GM12878 (cell line): ENCODE data around the gene RSAD2. TPM values are rescaled to one million over a fixed set of nuclear protein-coding genes. Genes with fewer than 3 reads are reported as not detected.

Experiments used
- ATAC-seq: fragments of 200-7000 bp; cut with Tn5 transposase; 3 replicates; pipeline ENCODE4 v1.9.1; 2020; ENCODE audit warnings: mild to moderate bottlenecking, moderate library complexity
- BruUV-seq: library from RNA; stranded (reverse); fragments of 400-500 nt; replicated peaks from 2 replicates; lab custom pipeline; 2021; lab: Mats Ljungman, UMichigan
- CTCF ChIA-PET: fragments of 300-600 bp; sonication (Branson Sonifier 250); formaldehyde crosslinking; extraction: SDS; loops from one replicate; lab custom pipeline; 2021; ENCODE audit warnings: inconsistent platforms; lab: Yijun Ruan, JAX
- POLR2A ChIA-PET: fragments of 350-600 bp; formaldehyde crosslinking; extraction: SDS; loops from one replicate; lab custom pipeline; 2021; ENCODE audit warnings: inconsistent platforms; lab: Charles Lee
- RAD21 ChIA-PET: fragments of 300-600 bp; sonication (Branson Sonifier 250); formaldehyde crosslinking; loops from one replicate; lab custom pipeline; 2023; ENCODE audit warnings: antibody characterized with exemption; ENCODE audit not compliant: unreplicated experiment; lab: Charles Lee
- SMC1A ChIA-PET: fragments of 300-600 bp; sonication (Branson Sonifier 250); formaldehyde crosslinking; loops from one replicate; lab custom pipeline; 2023; ENCODE audit not compliant: unreplicated experiment, uncharacterized antibody; lab: Charles Lee
- DNase-seq: peaks from one replicate; pipeline ENCODE4 v3.0.0-alpha.2; 2011; ENCODE audit warnings: low read depth, low spot score
- FAIRE-seq: peaks from 3 replicates; lab custom pipeline; 2011; peaks lifted over from hg19 to GRCh38; lab: Jason Lieb, UNC
- H2AFZ ChIP-seq: 2 replicates; pipeline ENCODE4 v1.6.0; 2011; ENCODE audit warnings: low read depth, low read length, control low read depth; ENCODE audit not compliant: control insufficient read depth
- H3K27ac ChIP-seq: 2 replicates; pipeline ENCODE4 v1.5.1; 2011; ENCODE audit warnings: control low read depth; ENCODE audit not compliant: control insufficient read depth, insufficient read depth
- H3K27me3 ChIP-seq, 2 experiments: replicated peaks in 1 of 2; 2 replicates each; pipeline versions ENCODE4 v1.6.0 to v1.6.1; 2011; ENCODE audit warnings: low read length in 1 of 2; ENCODE audit not compliant: control insufficient read depth in 2 of 2, insufficient read depth in 2 of 2
- H3K36me3 ChIP-seq, 2 experiments: 2 replicates each; pipeline ENCODE4 v1.5.1; 2011; ENCODE audit warnings: low read length in 1 of 2; ENCODE audit not compliant: control insufficient read depth in 2 of 2, insufficient read depth in 2 of 2
- H3K4me1 ChIP-seq: 2 replicates; pipeline ENCODE4 v1.6.1; 2011; ENCODE audit warnings: mild to moderate bottlenecking, low read length, moderate library complexity, mixed read lengths; ENCODE audit not compliant: control insufficient read depth, insufficient read depth
- H3K4me2 ChIP-seq: 2 replicates; pipeline ENCODE4 v1.6.0; 2011; ENCODE audit warnings: control low read depth; ENCODE audit not compliant: control insufficient read depth, insufficient read depth
- H3K4me3 ChIP-seq: fragments of 200-600 bp; sonication (generic); 2 replicates; pipeline ENCODE4 v1.5.1; 2016
- H3K79me2 ChIP-seq: 2 replicates; pipeline ENCODE4 v1.6.0; 2011; ENCODE audit warnings: low read length; ENCODE audit not compliant: control insufficient read depth, insufficient read depth
- H3K9ac ChIP-seq: 2 replicates; pipeline ENCODE4 v1.8.0; 2011; ENCODE audit warnings: low read length, control low read depth, mixed read lengths; ENCODE audit not compliant: control insufficient read depth, insufficient read depth
- H3K9me3 ChIP-seq: replicated peaks from 3 replicates; pipeline ENCODE4 v1.5.1; 2011; ENCODE audit warnings: mild to moderate bottlenecking, low read length; ENCODE audit not compliant: control insufficient read depth, insufficient read depth
- H4K20me1 ChIP-seq: 2 replicates; pipeline ENCODE4 v1.6.0; 2011; ENCODE audit not compliant: control insufficient read depth, insufficient read depth
- BMI1 ChIP-seq: fragments of 450-650 bp; IDR thresholded peaks from 2 replicates; pipeline ENCODE4 v1.6.1; 2016; ENCODE audit warnings: mild to moderate bottlenecking, moderate library complexity, borderline replicate concordance
- BRCA1 ChIP-seq: IDR thresholded peaks from 2 replicates; pipeline ENCODE4 v1.6.1; 2011; ENCODE audit warnings: low read depth, low read length, improper control_type of control experiment
- CHD1 ChIP-seq: IDR thresholded peaks from 2 replicates; pipeline ENCODE4 v1.6.1; 2012; ENCODE audit warnings: low read depth, low read length, improper control_type of control experiment
- JUND ChIP-seq: IDR thresholded peaks from 2 replicates; pipeline ENCODE4 v1.6.1; 2012; ENCODE audit warnings: low read depth, mild to moderate bottlenecking, low read length, improper control_type of control experiment, moderate library complexity
- KDM1A ChIP-seq: fragments of 200-600 bp; sonication (generic); IDR thresholded peaks from 2 replicates; pipeline ENCODE4 v1.6.1; 2016; ENCODE audit warnings: borderline replicate concordance
- KLF5 ChIP-seq: fragments of 450-650 bp; IDR thresholded peaks from 2 replicates; pipeline ENCODE4 v1.6.1; 2014; ENCODE audit warnings: mild to moderate bottlenecking; ENCODE audit not compliant: partially characterized antibody
- SREBF1 ChIP-seq: IDR thresholded peaks from 2 replicates; pipeline ENCODE4 v1.6.1; 2012; ENCODE audit warnings: mild to moderate bottlenecking, low read length
- SRF ChIP-seq, 2 experiments: IDR thresholded peaks; 2 replicates each; pipeline ENCODE4 v1.6.1; 2011; ENCODE audit warnings: low read depth in 2 of 2, low read length in 2 of 2, mild to moderate bottlenecking in 1 of 2, moderate library complexity in 1 of 2
- TCF12 ChIP-seq: IDR thresholded peaks from 2 replicates; pipeline ENCODE4 v1.6.1; 2011; ENCODE audit warnings: low read depth, mild to moderate bottlenecking, low read length
- ZNF207 ChIP-seq: fragments of 450-650 bp; IDR thresholded peaks from 2 replicates; pipeline ENCODE4 v1.6.1; 2014; ENCODE audit warnings: antibody characterized with exemption, mild to moderate bottlenecking, borderline replicate concordance
- ZNF274 ChIP-seq: IDR thresholded peaks from one replicate; pipeline ENCODE4 v1.8.0; 2011; ENCODE audit not compliant: insufficient read length, insufficient read depth
- WGBS: methylation state at CpG from one replicate; pipeline ENCODE4 v1.1.6; 2016; ENCODE audit warnings: low lambda C conversion rate; ENCODE audit not compliant: insufficient replicate concordance, insufficient coverage; ENCODE audit errors: missing lambda C conversion rate; 5-methylcytosine and 5-hydroxymethylcytosine counted together
- in situ Hi-C: fragments of 300-500 bp; cut with MboI; formaldehyde crosslinking; loops from 9 replicates; pipeline ENCODE4 v1.14.3; 2018; ENCODE audit warnings: mixed read lengths
- intact Hi-C: fragments of 100-400 bp; cut with micrococcal nuclease; formaldehyde crosslinking; loops from one replicate; pipeline ENCODE4 v1.14.2; 2022; ENCODE audit not compliant: unreplicated experiment
- polyA plus RNA-seq, 11 experiments: library from polyadenylated mRNA; depleted of rRNA in 4 of 11; unstranded in 6 of 11; stranded (reverse) in 5 of 11; fragments of >200 nt; fragmentation: Nextera tagmentation in 4 of 11; fragmentation: Illumina TruSeq in 1 of 11; extraction: Ambion mirVana in 4 of 11; extraction: Trizol in 1 of 11; gene quantifications; 1 replicate in 1 of 11; 2 replicates in 10 of 11; pipeline versions ENCODE4 v1.2.1 to v1.2.3, GENCODE V29; 2011 to 2016; ENCODE audit warnings: inconsistent platforms in 2 of 11, missing spikeins in 2 of 11, low read depth in 1 of 11
- total RNA-seq, 4 experiments: library from RNA; depleted of rRNA in 3 of 4; stranded (reverse); fragments of >200 nt in 3 of 4; fragmentation: Illumina TruSeq in 1 of 4; extraction: Trizol in 1 of 4; gene quantifications; 2 replicates each; pipeline versions ENCODE4 v1.2.1 to v1.2.3, GENCODE V29; 2013 to 2021
- TF ChIP-seq, protein P1 (sequence below): IDR thresholded peaks from 2 replicates; pipeline ENCODE4 v1.6.1; 2012; ENCODE audit warnings: low read depth, low read length, improper control_type of control experiment
- TF ChIP-seq, protein P2 (sequence below): fragments of 450-650 bp; IDR thresholded peaks from 2 replicates; pipeline ENCODE4 v1.6.1; 2017; ENCODE audit warnings: mild to moderate bottlenecking, low read depth, inconsistent platforms; ENCODE audit not compliant: poor library complexity, severe bottlenecking
- TF ChIP-seq, protein P3 (sequence below), 3 experiments: IDR thresholded peaks in 2 of 3; conservative IDR thresholded peaks in 1 of 3; 2 replicates each; pipeline ENCODE4 v1.5.1; 2011; ENCODE audit warnings: low read depth in 3 of 3, low read length in 3 of 3, mild to moderate bottlenecking in 3 of 3, control low read depth in 2 of 3, moderate library complexity in 2 of 3, inconsistent platforms in 1 of 3, mixed read lengths in 1 of 3; ENCODE audit not compliant: control insufficient read depth in 2 of 3, insufficient read depth in 1 of 3; ENCODE audit errors: extremely low read depth in 1 of 3
- TF ChIP-seq, protein P4 (sequence below): fragments of 450-650 bp; IDR thresholded peaks from 2 replicates; pipeline ENCODE4 v1.6.1; 2017; ENCODE audit warnings: mild to moderate bottlenecking, moderate library complexity

RSAD2 gene
- total and polyA plus RNA-seq, 10 of the 15 experiments (the other 5 are each of a cell fraction or from before 2014, with no cell fraction given): 0.24 to 0.90 (median 0.69) TPM

DNA sequence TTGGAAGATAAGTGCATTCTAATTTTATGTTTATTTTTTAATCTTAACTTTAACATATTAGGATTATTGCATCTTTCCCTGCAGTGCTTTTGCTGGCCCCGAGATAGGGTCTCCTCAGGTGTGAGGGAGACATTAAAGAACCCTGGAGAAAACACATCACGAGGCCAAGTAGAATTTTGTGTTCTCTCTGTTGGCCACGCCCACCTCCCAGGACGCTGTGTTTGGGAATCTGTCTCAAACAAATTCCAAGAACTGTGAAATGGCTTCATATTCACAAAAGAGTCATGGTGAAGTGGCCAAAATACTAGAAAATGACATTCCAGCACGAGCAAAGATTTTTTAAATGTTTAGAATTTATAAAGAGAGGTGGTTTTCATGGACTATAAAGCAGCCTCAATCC is 67.0 kb downstream of the RSAD2 start:
- H3K9me3 ChIP-seq: no peaks in the 10 kb centered on the region
- no peaks in the 10 kb centered on the region for H4K20me1 ChIP-seq
- H3K4me1 ChIP-seq: peaks cover 25% of the 10 kb centered on the region
- no peak overlapping the region for H2AFZ ChIP-seq
- no peak overlapping the region for H3K27ac ChIP-seq
- ATAC-seq (no peak), FAIRE-seq (no peak), DNase-seq (no peak)
- H3K4me2 ChIP-seq: no peak overlapping the region
- H3K4me3 ChIP-seq: no peak overlapping the region
- in situ Hi-C loops (no loop called here), intact Hi-C loops (no loop called here)
- no peaks in the 10 kb centered on the region for H3K27me3 ChIP-seq
- BruUV-seq: no TSS peak
- 87% methylated on average over 5 of the region's 5 CpGs for WGBS
- ChIA-PET RAD21 (interaction anchor here (1.0 to 3.3 kb wide), 4 partner anchors 28 to 114 kb away, joined by 3 to 16 read pairs (median 4); no protein-coding TSS in a partner anchor), SMC1A (interaction anchor here (1.0 to 4.2 kb wide), 9 partner anchors 10 to 70 kb away, joined by 4 to 30 read pairs (median 5); no protein-coding TSS in a partner anchor), CTCF (interaction anchor here (0.6 to 3.4 kb wide), 9 partner anchors 17 to 114 kb away, joined by 3 to 25 read pairs (median 3); no protein-coding TSS in a partner anchor), POLR2A (interaction anchor here (0.6 to 3.4 kb wide), 4 partner anchors 8 to 54 kb away, joined by 3 to 11 read pairs (median 4); no protein-coding TSS in a partner anchor)
- H3K9ac ChIP-seq: no peak overlapping the region
- H3K79me2 ChIP-seq: no peaks in the 10 kb centered on the region
- H3K36me3 ChIP-seq: peaks cover 0 to 2% of the 10 kb centered on the region in 2 experiments; a peak in 2 of 4 replicates
- no peak for TF ChIP-seq BMI1
- TF ChIP-seq TCF12: no peak
- TF ChIP-seq, protein P1, sequence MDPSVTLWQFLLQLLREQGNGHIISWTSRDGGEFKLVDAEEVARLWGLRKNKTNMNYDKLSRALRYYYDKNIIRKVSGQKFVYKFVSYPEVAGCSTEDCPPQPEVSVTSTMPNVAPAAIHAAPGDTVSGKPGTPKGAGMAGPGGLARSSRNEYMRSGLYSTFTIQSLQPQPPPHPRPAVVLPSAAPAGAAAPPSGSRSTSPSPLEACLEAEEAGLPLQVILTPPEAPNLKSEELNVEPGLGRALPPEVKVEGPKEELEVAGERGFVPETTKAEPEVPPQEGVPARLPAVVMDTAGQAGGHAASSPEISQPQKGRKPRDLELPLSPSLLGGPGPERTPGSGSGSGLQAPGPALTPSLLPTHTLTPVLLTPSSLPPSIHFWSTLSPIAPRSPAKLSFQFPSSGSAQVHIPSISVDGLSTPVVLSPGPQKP: no peak
- no peak for TF ChIP-seq SREBF1
- TF ChIP-seq KDM1A: no peak
- TF ChIP-seq ZNF207: no peak
- TF ChIP-seq, protein P2, sequence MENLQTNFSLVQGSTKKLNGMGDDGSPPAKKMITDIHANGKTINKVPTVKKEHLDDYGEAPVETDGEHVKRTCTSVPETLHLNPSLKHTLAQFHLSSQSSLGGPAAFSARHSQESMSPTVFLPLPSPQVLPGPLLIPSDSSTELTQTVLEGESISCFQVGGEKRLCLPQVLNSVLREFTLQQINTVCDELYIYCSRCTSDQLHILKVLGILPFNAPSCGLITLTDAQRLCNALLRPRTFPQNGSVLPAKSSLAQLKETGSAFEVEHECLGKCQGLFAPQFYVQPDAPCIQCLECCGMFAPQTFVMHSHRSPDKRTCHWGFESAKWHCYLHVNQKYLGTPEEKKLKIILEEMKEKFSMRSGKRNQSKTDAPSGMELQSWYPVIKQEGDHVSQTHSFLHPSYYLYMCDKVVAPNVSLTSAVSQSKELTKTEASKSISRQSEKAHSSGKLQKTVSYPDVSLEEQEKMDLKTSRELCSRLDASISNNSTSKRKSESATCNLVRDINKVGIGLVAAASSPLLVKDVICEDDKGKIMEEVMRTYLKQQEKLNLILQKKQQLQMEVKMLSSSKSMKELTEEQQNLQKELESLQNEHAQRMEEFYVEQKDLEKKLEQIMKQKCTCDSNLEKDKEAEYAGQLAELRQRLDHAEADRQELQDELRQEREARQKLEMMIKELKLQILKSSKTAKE: no peak
- no peak for TF ChIP-seq ZNF274
- no peak for TF ChIP-seq JUND
- TF ChIP-seq BRCA1: no peak
- TF ChIP-seq, protein P3, sequence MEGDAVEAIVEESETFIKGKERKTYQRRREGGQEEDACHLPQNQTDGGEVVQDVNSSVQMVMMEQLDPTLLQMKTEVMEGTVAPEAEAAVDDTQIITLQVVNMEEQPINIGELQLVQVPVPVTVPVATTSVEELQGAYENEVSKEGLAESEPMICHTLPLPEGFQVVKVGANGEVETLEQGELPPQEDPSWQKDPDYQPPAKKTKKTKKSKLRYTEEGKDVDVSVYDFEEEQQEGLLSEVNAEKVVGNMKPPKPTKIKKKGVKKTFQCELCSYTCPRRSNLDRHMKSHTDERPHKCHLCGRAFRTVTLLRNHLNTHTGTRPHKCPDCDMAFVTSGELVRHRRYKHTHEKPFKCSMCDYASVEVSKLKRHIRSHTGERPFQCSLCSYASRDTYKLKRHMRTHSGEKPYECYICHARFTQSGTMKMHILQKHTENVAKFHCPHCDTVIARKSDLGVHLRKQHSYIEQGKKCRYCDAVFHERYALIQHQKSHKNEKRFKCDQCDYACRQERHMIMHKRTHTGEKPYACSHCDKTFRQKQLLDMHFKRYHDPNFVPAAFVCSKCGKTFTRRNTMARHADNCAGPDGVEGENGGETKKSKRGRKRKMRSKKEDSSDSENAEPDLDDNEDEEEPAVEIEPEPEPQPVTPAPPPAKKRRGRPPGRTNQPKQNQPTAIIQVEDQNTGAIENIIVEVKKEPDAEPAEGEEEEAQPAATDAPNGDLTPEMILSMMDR (IDR thresholded peaks at IDR 0.05 in 2 of 3, conservative IDR thresholded peaks at IDR 0.05 in 1 of 3; ENCODE audit: control insufficient read depth in 2 of 3, extremely low read depth in 1 of 3, insufficient read depth in 1 of 3, low read depth in 3 of 3, low read length in 3 of 3): no peak
- TF ChIP-seq, protein P4, sequence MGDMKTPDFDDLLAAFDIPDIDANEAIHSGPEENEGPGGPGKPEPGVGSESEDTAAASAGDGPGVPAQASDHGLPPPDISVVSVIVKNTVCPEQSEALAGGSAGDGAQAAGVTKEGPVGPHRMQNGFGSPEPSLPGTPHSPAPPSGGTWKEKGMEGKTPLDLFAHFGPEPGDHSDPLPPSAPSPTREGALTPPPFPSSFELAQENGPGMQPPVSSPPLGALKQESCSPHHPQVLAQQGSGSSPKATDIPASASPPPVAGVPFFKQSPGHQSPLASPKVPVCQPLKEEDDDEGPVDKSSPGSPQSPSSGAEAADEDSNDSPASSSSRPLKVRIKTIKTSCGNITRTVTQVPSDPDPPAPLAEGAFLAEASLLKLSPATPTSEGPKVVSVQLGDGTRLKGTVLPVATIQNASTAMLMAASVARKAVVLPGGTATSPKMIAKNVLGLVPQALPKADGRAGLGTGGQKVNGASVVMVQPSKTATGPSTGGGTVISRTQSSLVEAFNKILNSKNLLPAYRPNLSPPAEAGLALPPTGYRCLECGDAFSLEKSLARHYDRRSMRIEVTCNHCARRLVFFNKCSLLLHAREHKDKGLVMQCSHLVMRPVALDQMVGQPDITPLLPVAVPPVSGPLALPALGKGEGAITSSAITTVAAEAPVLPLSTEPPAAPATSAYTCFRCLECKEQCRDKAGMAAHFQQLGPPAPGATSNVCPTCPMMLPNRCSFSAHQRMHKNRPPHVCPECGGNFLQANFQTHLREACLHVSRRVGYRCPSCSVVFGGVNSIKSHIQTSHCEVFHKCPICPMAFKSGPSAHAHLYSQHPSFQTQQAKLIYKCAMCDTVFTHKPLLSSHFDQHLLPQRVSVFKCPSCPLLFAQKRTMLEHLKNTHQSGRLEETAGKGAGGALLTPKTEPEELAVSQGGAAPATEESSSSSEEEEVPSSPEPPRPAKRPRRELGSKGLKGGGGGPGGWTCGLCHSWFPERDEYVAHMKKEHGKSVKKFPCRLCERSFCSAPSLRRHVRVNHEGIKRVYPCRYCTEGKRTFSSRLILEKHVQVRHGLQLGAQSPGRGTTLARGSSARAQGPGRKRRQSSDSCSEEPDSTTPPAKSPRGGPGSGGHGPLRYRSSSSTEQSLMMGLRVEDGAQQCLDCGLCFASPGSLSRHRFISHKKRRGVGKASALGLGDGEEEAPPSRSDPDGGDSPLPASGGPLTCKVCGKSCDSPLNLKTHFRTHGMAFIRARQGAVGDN: no peak
- no peak for TF ChIP-seq KLF5
- no peak for TF ChIP-seq CHD1
- TF ChIP-seq SRF (IDR thresholded peaks at IDR 0.05; ENCODE audit: low read depth in 2 of 2, low read length in 2 of 2): no peak
